MM.1S (cell line): Measurements from ENCODE around the gene CYP26C1.
"Not testable (repeated sequence)": the region's sequence is repeated elsewhere in the genome, so short reads cannot be mapped to it uniquely, and the experiment has no call there.

Source experiments
- DNase-seq: peaks from one replicate; pipeline ENCODE4 v3.0.0-alpha.2; 2015
- H2AFZ ChIP-seq: fragments of 300-600 bp; sonication (generic); 2 replicates; pipeline ENCODE4 v1.6.0; 2016; ENCODE audit warnings: antibody characterized with exemption, low read length
- H3F3A ChIP-seq: fragments of 300-600 bp; sonication (generic); 2 replicates; pipeline ENCODE4 v1.6.1; 2016; ENCODE audit warnings: mild to moderate bottlenecking, antibody characterized with exemption, low read length, moderate library complexity, mixed read lengths; ENCODE audit not compliant: insufficient read depth
- H3K27ac ChIP-seq: fragments of 300-600 bp; sonication (generic); 2 replicates; pipeline ENCODE4 v1.5.1; 2016; ENCODE audit warnings: mild to moderate bottlenecking, low read length
- H3K27me3 ChIP-seq: fragments of 300-600 bp; sonication (generic); replicated peaks from 2 replicates; pipeline ENCODE4 v1.6.0; 2016; ENCODE audit warnings: low read length; ENCODE audit not compliant: insufficient read depth
- H3K36me3 ChIP-seq: fragments of 300-600 bp; sonication (generic); replicated peaks from 2 replicates; pipeline ENCODE4 v1.6.1; 2016; ENCODE audit warnings: mild to moderate bottlenecking, low read length, mixed read lengths; ENCODE audit not compliant: insufficient read depth
- H3K4me1 ChIP-seq: fragments of 300-600 bp; sonication (generic); 2 replicates; pipeline ENCODE4 v1.6.1; 2016; ENCODE audit warnings: low read length, mixed read lengths
- H3K4me2 ChIP-seq: fragments of 300-600 bp; sonication (generic); 2 replicates; pipeline ENCODE4 v1.6.0; 2016; ENCODE audit warnings: low read depth, low read length
- H3K4me3 ChIP-seq: fragments of 300-600 bp; sonication (generic); 2 replicates; pipeline ENCODE4 v1.5.1; 2016; ENCODE audit warnings: low read length, mixed read lengths
- H3K79me2 ChIP-seq: fragments of 300-600 bp; sonication (generic); 2 replicates; pipeline ENCODE4 v1.6.1; 2016; ENCODE audit warnings: mixed run types, low read length, mixed read lengths
- H3K9ac ChIP-seq: fragments of 300-600 bp; sonication (generic); 2 replicates; pipeline ENCODE4 v1.6.1; 2016; ENCODE audit warnings: low read length, mixed read lengths
- H3K9me2 ChIP-seq: fragments of 300-600 bp; sonication (generic); replicated peaks from 2 replicates; pipeline ENCODE4 v1.6.1; 2016; ENCODE audit warnings: mild to moderate bottlenecking, low read length, mixed read lengths; ENCODE audit not compliant: insufficient read depth
- H3K9me3 ChIP-seq: fragments of 300-600 bp; sonication (generic); replicated peaks from 2 replicates; pipeline ENCODE4 v1.6.1; 2016; ENCODE audit warnings: mild to moderate bottlenecking, low read length, mixed read lengths; ENCODE audit not compliant: insufficient read depth
- H4K20me1 ChIP-seq: fragments of 300-600 bp; sonication (generic); 2 replicates; pipeline ENCODE4 v1.6.1; 2016; ENCODE audit warnings: mild to moderate bottlenecking, low read length, moderate library complexity, mixed read lengths; ENCODE audit not compliant: insufficient read depth
- EZH2 ChIP-seq: fragments of 300-600 bp; sonication (generic); optimal IDR thresholded peaks from 2 replicates; pipeline ENCODE3; 2017; ENCODE audit warnings: low read depth, mild to moderate bottlenecking, antibody characterized with exemption, low read length, mixed read lengths
- EZH2phosphoT487 ChIP-seq: fragments of 300-600 bp; sonication (generic); IDR thresholded peaks from 2 replicates; pipeline ENCODE4 v1.6.1; 2018; ENCODE audit warnings: antibody characterized with exemption, low read length
- TF ChIP-seq, protein P1 (sequence below): fragments of 300-600 bp; sonication (generic); IDR thresholded peaks from 2 replicates; pipeline ENCODE4 v1.5.1; 2016; ENCODE audit warnings: antibody characterized with exemption, low read length, mixed read lengths

The CYP26C1 gene

GRCh38 chr10:93098816-93099215 lies 38.2 kb downstream of the CYP26C1 start:
- H3K27me3 ChIP-seq = no peaks in the 10 kb centered on the region
- TF ChIP-seq, protein P1, sequence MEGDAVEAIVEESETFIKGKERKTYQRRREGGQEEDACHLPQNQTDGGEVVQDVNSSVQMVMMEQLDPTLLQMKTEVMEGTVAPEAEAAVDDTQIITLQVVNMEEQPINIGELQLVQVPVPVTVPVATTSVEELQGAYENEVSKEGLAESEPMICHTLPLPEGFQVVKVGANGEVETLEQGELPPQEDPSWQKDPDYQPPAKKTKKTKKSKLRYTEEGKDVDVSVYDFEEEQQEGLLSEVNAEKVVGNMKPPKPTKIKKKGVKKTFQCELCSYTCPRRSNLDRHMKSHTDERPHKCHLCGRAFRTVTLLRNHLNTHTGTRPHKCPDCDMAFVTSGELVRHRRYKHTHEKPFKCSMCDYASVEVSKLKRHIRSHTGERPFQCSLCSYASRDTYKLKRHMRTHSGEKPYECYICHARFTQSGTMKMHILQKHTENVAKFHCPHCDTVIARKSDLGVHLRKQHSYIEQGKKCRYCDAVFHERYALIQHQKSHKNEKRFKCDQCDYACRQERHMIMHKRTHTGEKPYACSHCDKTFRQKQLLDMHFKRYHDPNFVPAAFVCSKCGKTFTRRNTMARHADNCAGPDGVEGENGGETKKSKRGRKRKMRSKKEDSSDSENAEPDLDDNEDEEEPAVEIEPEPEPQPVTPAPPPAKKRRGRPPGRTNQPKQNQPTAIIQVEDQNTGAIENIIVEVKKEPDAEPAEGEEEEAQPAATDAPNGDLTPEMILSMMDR = no peak
- TF ChIP-seq EZH2 = no peak
- no peak for TF ChIP-seq EZH2phosphoT487

GRCh38 chr10:93099670-93100069 lies 39.1 kb downstream of the CYP26C1 start:
- Histone ChIP-seq H3K4me2 (no peak overlapping the region), H3K9me3 (no peaks in the 10 kb centered on the region), H3K9ac (no peak overlapping the region), H3K79me2 (no peaks in the 10 kb centered on the region), H3K4me3 (no peak overlapping the region), H3K27ac (no peak overlapping the region), H3K4me1 (no peaks in the 10 kb centered on the region), H3K9me2 (no peaks in the 10 kb centered on the region), H3F3A (no peaks in the 10 kb centered on the region), H3K27me3 (no peaks in the 10 kb centered on the region), H3K36me3 (no peaks in the 10 kb centered on the region), H4K20me1 (no peaks in the 10 kb centered on the region), H2AFZ (no peak overlapping the region)
- TF ChIP-seq EZH2phosphoT487 (no peak), EZH2 (no peak)
- TF ChIP-seq, protein P1 = no peak
- DNase-seq = no peak

More at GRCh38 chr10:93098816-93099215, 38.2 kb downstream of the CYP26C1 start:
- H2AFZ ChIP-seq = no peak overlapping the region
- no peaks in the 10 kb centered on the region for H4K20me1 ChIP-seq
- H3K4me1 ChIP-seq = no peaks in the 10 kb centered on the region
- H3F3A ChIP-seq = no peaks in the 10 kb centered on the region
- DNase-seq = no peak
- no peak overlapping the region for H3K9ac ChIP-seq
- no peak overlapping the region for H3K4me2 ChIP-seq
- no peak overlapping the region for H3K27ac ChIP-seq
- no peaks in the 10 kb centered on the region for H3K79me2 ChIP-seq
- no peaks in the 10 kb centered on the region for H3K36me3 ChIP-seq
- no peaks in the 10 kb centered on the region for H3K9me2 ChIP-seq
- H3K9me3 ChIP-seq = no peaks in the 10 kb centered on the region
- no peak overlapping the region for H3K4me3 ChIP-seq

DNA sequence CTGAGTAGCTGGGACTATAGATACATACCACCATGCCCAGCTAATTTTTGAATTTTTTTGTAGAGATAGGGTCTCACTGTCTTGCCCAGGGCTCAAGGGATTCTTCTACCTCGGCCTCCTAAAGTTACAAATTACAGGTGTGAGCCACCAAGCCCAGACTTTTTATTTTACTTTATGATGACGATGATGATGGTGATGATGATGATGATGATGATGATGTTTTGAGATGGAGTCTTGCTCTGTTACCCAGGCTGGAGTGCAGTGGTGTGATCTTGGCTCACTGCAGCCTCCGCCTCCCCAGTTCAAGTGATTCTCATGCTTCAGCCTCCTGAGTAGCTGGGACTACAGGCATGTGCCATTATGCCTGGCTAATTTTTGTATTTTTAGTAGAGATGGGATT lies 40.5 kb downstream of the CYP26C1 start:
- H3K27me3 ChIP-seq, H4K20me1 ChIP-seq, H3K4me1 ChIP-seq, H3K4me2 ChIP-seq, H3K79me2 ChIP-seq, H3K4me3 ChIP-seq, H3F3A ChIP-seq, H3K27ac ChIP-seq, H3K9ac ChIP-seq, H2AFZ ChIP-seq, H3K36me3 ChIP-seq, H3K9me3 ChIP-seq, H3K9me2 ChIP-seq, DNase-seq: not testable (repeated sequence)

DNA sequence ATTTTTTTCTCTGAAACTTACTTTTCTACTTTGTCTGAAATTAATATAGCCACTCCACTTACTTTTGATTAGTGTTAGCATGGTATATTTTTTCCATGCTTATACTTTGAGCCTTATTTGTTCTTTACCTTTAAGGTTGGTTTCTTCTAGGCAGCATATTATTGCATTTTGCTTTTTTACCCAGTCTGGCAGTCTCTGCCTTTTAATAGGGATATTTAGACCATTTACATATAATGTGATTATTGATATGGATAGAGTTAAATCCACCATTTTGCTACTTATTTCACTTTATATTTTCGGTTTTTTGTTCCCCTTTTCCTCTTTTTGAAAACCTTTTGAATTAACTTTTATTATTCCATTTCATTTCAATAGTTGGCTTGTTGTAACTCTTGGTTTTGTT lies 43.4 kb downstream of the CYP26C1 start:
- H3K9ac ChIP-seq = no peak overlapping the region
- H3K9me3 ChIP-seq = no peaks in the 10 kb centered on the region
- H3K4me1 ChIP-seq = 0 out of 2 replicates have a peak, but pooled peaks cover 7% of the 10 kb centered on the region
- DNase-seq = no peak
- H3K79me2 ChIP-seq = no peaks in the 10 kb centered on the region
- H3K27ac ChIP-seq = no peak overlapping the region
- no peaks in the 10 kb centered on the region for H3K36me3 ChIP-seq
- H3K27me3 ChIP-seq = no peaks in the 10 kb centered on the region
- no peaks in the 10 kb centered on the region for H3K9me2 ChIP-seq
- H3K4me3 ChIP-seq = no peak overlapping the region
- no peaks in the 10 kb centered on the region for H3F3A ChIP-seq
- H3K4me2 ChIP-seq = no peak overlapping the region
- H2AFZ ChIP-seq = no peak overlapping the region
- H4K20me1 ChIP-seq = no peaks in the 10 kb centered on the region
- TF ChIP-seq, protein P1 = no peak
- TF ChIP-seq EZH2 (no peak), EZH2phosphoT487 (no peak)
